22Rv1 (cell line): ENCODE results near the gene FOXP1.
A peak's percentile ranks its signal among the peaks of the same experiment; 100 is the strongest.

ENCODE experiments used
- H3K27ac ChIP-seq: fragments of 450-650 bp; 2 replicates; pipeline ENCODE4 v1.5.1; 2017
- CTCF ChIP-seq: fragments of 450-650 bp; IDR thresholded peaks from 2 replicates; pipeline ENCODE4 v1.5.1; 2017; ENCODE audit warnings: mild to moderate bottlenecking
- ZFX ChIP-seq: fragments of 450-650 bp; IDR thresholded peaks from 2 replicates; pipeline ENCODE4 v1.6.1; 2017; ENCODE audit warnings: antibody characterized with exemption, borderline replicate concordance

FOXP1 gene

GRCh38 chr3:71419369-71419768 lies 164.2 kb downstream of the FOXP1 start:
- no peak for TF ChIP-seq CTCF
- TF ChIP-seq ZFX, result no peak
- H3K27ac ChIP-seq, result no peak overlapping the region

DNA sequence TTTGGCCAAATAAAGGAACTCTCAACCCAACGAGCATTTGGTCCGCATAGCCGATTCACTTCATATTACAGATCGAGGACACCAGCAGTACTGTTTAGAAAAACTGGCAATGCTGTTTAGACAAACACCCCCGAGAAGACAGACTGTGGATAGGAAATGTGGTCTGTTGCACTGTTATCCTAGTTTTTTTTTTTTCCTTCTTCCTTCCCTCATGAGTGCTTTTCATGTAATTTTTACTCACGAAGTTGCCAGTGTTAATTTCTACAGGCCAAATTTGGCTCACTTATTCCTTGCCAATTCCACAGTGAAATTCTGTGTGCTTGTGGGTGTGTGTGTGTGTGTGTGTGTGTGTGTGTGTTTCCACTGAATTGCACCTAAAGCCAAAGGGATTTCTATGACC lies 165.7 kb downstream of the FOXP1 start:
- H3K27ac ChIP-seq, result no peak overlapping the region
- TF ChIP-seq CTCF (no peak), ZFX (no peak)

- TF ChIP-seq CTCF (peak; percentile 46), ZFX (no peak)
- no peak overlapping the region for H3K27ac ChIP-seq
These were observed 166.7 kb downstream of the FOXP1 start for GRCh38 chr3:71416876-71417275.

- H3K27ac ChIP-seq, result no peak overlapping the region
These were observed 167.8 kb downstream of the FOXP1 start for GRCh38 chr3:71415681-71416122.

DNA sequence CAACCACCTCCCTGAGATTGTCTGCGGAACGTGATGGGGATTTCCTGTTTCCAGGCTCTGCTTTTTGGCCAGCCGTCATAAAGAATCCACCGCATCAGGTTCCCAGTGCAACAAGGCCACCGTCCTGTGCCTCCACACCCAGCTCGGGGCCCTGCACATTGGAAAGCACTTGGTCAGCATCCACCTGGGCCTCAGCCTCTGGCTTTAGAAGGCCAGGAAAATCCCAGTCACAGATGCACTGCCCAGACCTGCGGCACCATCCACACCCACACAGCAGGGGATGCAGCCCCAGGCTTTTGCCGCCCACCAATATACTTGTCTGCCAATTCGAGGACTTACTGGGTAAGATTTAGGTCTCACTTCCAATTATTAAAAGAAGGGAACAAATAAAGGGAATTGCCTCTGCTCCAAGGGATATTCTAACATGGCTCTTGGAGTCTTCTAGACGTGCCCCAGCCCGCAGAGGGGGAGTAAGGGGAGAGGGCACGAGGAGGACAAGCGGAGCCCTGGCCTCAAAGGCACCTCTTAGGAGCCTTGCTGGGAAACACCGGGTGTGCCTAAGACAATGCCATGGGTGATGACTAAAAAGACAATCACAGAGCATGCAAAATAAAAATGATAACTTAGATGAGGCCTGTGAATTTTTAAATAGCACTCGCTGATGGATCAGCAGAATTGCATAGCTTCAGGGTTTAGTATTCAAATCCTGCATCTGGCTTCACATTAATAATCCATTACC lies 169.2 kb downstream of the FOXP1 start:
- TF ChIP-seq ZFX (no peak), CTCF (no peak)
- no peak overlapping the region for H3K27ac ChIP-seq

More at GRCh38 chr3:71415681-71416122, 167.8 kb downstream of the FOXP1 start:
- TF ChIP-seq ZFX, result no peak
- no peak for TF ChIP-seq CTCF

DNA sequence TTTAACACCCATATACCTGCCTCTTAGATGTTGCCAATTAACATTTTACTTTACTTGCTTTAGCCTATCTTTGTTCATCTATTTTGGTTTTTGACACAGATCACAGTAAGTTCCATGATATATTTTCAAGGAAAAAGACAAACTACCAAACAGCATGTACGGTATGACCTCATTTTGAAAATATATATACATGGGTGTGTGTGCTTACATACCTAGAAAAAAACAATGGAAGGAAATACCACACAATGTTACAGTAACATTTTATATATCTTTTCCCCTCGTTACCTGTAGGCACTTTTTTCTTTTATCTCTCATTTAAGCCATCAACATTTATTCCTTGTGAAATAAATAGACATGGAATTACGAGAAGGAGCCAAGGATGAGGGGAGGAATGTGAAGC lies 170.0 kb downstream of the FOXP1 start:
- TF ChIP-seq CTCF, result no peak

DNA sequence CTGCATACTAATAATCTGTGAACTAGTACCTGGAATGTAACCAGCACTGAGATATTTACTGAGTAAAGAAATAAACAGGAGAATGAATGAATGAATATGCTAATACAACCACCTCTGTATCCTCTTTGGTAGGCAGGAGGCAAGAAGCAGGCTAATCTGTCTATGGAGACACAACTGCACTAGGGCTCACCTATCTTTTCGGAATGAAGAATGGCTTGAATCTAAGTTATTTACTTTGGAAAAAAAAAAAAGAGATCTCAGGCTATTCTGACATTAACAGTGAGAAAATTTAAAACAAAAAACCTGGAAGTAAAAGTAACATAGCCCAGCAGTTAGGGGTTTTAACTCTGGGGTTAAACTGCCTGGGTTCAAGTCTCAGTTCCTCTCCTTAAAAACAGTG lies 174.2 kb downstream of the FOXP1 start:
- H3K27ac ChIP-seq, result no peak overlapping the region
- TF ChIP-seq ZFX (no peak), CTCF (no peak)

More for the DNA sequence above, 170.0 kb downstream of the FOXP1 start:
- no peak overlapping the region for H3K27ac ChIP-seq
